OCI-LY1 (cell line): ENCODE data around the gene TBC1D30.

Source experiments
- EZH2 ChIP-seq: fragments of 200-600 bp; sonication (generic), shearing (Covaris generic); IDR thresholded peaks from 2 replicates; pipeline ENCODE4 v1.8.0; 2017; ENCODE audit warnings: borderline replicate concordance, mixed run types, mild to moderate bottlenecking, antibody characterized with exemption, low read length, moderate library complexity, mixed read lengths
- TF ChIP-seq, protein P1 (sequence below): fragments of 200-600 bp; sonication (generic), shearing (Covaris generic); IDR thresholded peaks from 2 replicates; pipeline ENCODE4 v1.5.1; 2017; ENCODE audit warnings: mild to moderate bottlenecking, antibody characterized with exemption, low read length, moderate library complexity, mixed read lengths

DNA sequence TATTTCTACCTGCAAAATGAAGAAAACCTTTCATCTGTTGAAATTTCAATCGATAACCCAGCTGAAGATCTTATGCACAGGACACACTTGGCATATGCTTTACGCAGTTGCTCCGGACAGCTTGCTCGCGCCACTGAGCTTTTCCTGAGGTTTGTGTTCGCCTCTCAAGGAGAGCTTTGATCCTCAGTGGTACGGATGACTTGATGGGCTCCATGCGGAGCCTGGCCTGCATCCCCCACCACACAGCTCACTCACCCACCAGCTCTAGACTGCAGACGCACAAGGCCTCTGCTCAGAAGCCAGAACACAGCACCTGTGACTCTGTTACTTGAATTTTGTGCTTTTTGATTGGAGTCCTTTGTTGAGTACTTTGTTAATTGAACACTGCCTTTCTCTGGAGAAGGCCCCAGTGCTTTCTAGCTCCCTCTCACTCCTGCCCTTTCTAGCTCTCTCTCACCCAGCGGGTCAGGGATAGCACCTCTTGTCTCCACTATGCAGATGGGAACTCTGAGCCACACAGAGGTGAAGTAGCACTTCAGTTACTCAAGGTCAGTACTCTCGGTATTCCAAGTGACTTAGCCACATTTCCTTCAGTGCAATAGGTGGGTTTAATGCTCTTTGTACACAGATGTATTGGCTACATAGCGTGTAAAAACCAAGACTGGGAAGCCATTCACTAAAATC, 52.1 kb downstream of the TBC1D30 start:
- TF ChIP-seq, protein P1, sequence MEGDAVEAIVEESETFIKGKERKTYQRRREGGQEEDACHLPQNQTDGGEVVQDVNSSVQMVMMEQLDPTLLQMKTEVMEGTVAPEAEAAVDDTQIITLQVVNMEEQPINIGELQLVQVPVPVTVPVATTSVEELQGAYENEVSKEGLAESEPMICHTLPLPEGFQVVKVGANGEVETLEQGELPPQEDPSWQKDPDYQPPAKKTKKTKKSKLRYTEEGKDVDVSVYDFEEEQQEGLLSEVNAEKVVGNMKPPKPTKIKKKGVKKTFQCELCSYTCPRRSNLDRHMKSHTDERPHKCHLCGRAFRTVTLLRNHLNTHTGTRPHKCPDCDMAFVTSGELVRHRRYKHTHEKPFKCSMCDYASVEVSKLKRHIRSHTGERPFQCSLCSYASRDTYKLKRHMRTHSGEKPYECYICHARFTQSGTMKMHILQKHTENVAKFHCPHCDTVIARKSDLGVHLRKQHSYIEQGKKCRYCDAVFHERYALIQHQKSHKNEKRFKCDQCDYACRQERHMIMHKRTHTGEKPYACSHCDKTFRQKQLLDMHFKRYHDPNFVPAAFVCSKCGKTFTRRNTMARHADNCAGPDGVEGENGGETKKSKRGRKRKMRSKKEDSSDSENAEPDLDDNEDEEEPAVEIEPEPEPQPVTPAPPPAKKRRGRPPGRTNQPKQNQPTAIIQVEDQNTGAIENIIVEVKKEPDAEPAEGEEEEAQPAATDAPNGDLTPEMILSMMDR = no peak
- TF ChIP-seq EZH2 = no peak
